ENCODE results near the gene PPEF1. TPM values are rescaled to one million over a fixed set of nuclear protein-coding genes. Genes with fewer than 3 reads are reported as not detected.
"Not testable (repeated sequence)": the region's sequence is repeated elsewhere in the genome, so short reads cannot be mapped to it uniquely, and the experiment has no call there.

The PPEF1 gene
- total RNA-seq, 1 donor from 2014 or later, result 44.5 TPM

- no peak for DNase-seq
Observed at GRCh38 chrX:18793601-18794089, 86.2 kb downstream of the PPEF1 start.

- DNase-seq, result no peak
Observed at GRCh38 chrX:18797141-18797540, 89.7 kb downstream of the PPEF1 start.

- no peak for DNase-seq
Observed at GRCh38 chrX:18799911-18800310, 92.5 kb downstream of the PPEF1 start.

GRCh38 chrX:18809641-18810040, 102.2 kb downstream of the PPEF1 start:
- DNase-seq, result no peak

- no peak for DNase-seq
Observed at GRCh38 chrX:18810416-18810815, 103.0 kb downstream of the PPEF1 start.

- no peak for DNase-seq
Observed at GRCh38 chrX:18825375-18825774, 117.9 kb downstream of the PPEF1 start.

- no peak for DNase-seq
Observed at GRCh38 chrX:18828832-18829404, 121.5 kb downstream of the PPEF1 start.

- no peak for DNase-seq
Observed at GRCh38 chrX:18833071-18833731, 125.8 kb downstream of the PPEF1 start.

- not testable (repeated sequence) for DNase-seq
Observed at GRCh38 chrX:18847901-18848300, 140.5 kb downstream of the PPEF1 start.

- no peak for DNase-seq
Observed at GRCh38 chrX:18855919-18856644, 148.6 kb downstream of the PPEF1 start.

GRCh38 chrX:18856645-18856997, 149.2 kb downstream of the PPEF1 start:
- no peak for DNase-seq

GRCh38 chrX:18861511-18861910, 154.1 kb downstream of the PPEF1 start:
- DNase-seq, result no peak

- DNase-seq, result no peak
Observed at GRCh38 chrX:18864390-18864920, 157.0 kb downstream of the PPEF1 start.

GRCh38 chrX:18871161-18871890, 163.9 kb downstream of the PPEF1 start:
- no peak for DNase-seq

GRCh38 chrX:18871970-18872369, 164.5 kb downstream of the PPEF1 start:
- DNase-seq, result no peak

- DNase-seq, result no peak
Observed at GRCh38 chrX:18872621-18873020, 165.2 kb downstream of the PPEF1 start.

- DNase-seq, result peak; percentile 24
Observed at GRCh38 chrX:18873189-18873791, 165.8 kb downstream of the PPEF1 start.

- no peak for DNase-seq
Observed at GRCh38 chrX:18873836-18874235, 166.4 kb downstream of the PPEF1 start.

- no peak for DNase-seq
Observed at GRCh38 chrX:18874560-18875255, 167.3 kb downstream of the PPEF1 start.

GRCh38 chrX:18875256-18875878, 167.9 kb downstream of the PPEF1 start:
- no peak for DNase-seq

- no peak for DNase-seq
Observed at GRCh38 chrX:18877469-18877868, 170.0 kb downstream of the PPEF1 start.

All from occipital lobe (tissue), 2 donors.